HAP-1 (cell line): ENCODE data around the gene EIF3M.
A peak's percentile ranks its signal among the peaks of the same experiment; 100 is the strongest.

ENCODE experiments used
- DNase-seq, 2 experiments: peaks; one replicate each; pipeline ENCODE4 v3.0.0-alpha.2; 2016 to 2020; ENCODE audit warnings: low spot score in 2 of 2
- H3K27me3 ChIP-seq: fragments of 250-450 bp; sonication (Bioruptor Pico); 2 replicates; pipeline ENCODE4 v1.5.1; 2020; ENCODE audit warnings: low read depth, mild to moderate bottlenecking, moderate library complexity
- H3K36me3 ChIP-seq: fragments of 250-450 bp; sonication (Bioruptor Pico); replicated peaks from 2 replicates; pipeline ENCODE4 v1.5.1; 2020; ENCODE audit warnings: mild to moderate bottlenecking
- H3K4me1 ChIP-seq: fragments of 250-450 bp; sonication (Bioruptor Pico); 2 replicates; pipeline ENCODE4 v1.5.1; 2020; ENCODE audit warnings: mild to moderate bottlenecking
- H3K4me3 ChIP-seq: fragments of 250-450 bp; sonication (Bioruptor Pico); 2 replicates; pipeline ENCODE4 v1.5.1; 2020; ENCODE audit warnings: mild to moderate bottlenecking, moderate library complexity
- H3K9me3 ChIP-seq: fragments of 250-450 bp; sonication (Bioruptor Pico); 2 replicates; pipeline ENCODE4 v1.5.1; 2020; ENCODE audit warnings: mild to moderate bottlenecking, moderate library complexity
- in situ Hi-C: fragments of 300-500 bp; cut with MboI; formaldehyde crosslinking; loops from 3 replicates; pipeline ENCODE4 v1.14.3; 2020; ENCODE audit warnings: low sequenced_read_pairs, inconsistent platforms, mixed read lengths

Gene EIF3M

DNA sequence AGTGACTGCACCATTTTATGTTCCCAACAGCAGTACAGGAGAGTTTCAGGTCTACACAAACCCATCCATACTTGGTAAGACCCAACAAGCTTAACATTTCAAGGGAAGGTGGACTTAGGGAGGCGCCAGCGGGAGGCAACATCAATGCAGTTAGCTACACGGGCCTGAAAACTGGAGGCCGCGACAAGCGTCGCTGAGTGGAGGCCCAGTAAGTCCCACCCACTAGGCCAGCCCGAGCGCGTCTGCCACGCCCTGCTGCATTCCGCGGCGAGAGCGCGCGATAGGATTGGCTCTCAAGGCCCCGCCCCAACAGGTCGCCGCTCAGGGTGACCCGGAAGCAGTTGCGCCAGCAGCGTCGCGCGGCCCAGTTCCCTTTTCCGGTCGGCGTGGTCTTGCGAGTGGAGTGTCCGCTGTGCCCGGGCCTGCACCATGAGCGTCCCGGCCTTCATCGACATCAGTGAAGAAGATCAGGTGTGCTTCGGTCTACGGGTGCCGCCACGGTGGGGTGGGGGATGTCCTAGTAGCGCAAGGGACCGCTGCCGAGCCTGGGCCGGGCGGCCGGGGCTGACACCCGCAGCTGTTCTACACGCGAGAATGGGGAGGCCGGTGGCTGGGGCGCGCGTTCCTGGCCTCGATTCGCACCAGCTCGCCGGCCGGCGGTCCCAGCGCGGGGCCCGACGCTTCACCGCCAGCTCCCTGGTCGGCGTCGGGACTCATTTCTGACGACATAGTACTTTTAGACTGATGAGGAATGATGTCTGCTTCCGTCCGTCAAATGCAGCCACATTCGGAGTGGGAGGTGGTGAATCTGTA, at the start of gene EIF3M:
Gene EIF3M, plus strand, starts transcription at position 373 of the 813 bp plus-strand sequence. Its CDS starts 57 bp downstream, at position 430.
- H3K4me3 ChIP-seq = peak within 1 kb of the TSS; percentile 87
- in situ Hi-C loops = no loop called here
- H3K9me3 ChIP-seq = no peaks in the 10 kb centered on the region
- H3K27me3 ChIP-seq = no peaks in the 10 kb centered on the region
- peaks cover 20% of the 10 kb centered on the region for H3K4me1 ChIP-seq
- H3K36me3 ChIP-seq = peaks cover 15% of the 10 kb centered on the region
- peak; percentile 94 to 97 for DNase-seq

DNA sequence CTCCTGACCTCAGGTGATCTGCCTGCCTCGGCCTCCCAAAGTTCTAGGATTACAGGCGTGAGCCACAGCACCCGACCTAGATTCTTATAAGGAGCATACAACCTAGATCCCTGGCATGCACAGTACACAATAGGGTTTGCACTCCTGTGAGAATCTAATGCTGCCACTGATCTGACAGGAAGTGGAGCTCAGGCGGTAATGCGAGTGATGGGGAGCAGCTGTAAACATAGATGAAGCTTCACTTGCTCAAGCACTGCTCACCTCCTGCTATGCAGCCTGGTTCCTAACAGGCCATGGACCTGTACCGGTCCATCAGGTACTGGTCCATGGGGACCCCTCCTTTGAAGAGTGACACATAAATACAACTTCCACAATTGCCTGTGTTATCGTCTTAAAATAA, 44.8 kb upstream of the EIF3M start:
- no peaks in the 10 kb centered on the region for H3K9me3 ChIP-seq
- in situ Hi-C loops = no loop called here
- no peak overlapping the region for H3K4me3 ChIP-seq
- no peaks in the 10 kb centered on the region for H3K36me3 ChIP-seq
- no peaks in the 10 kb centered on the region for H3K27me3 ChIP-seq
- no peak for DNase-seq
- no peaks in the 10 kb centered on the region for H3K4me1 ChIP-seq

DNA sequence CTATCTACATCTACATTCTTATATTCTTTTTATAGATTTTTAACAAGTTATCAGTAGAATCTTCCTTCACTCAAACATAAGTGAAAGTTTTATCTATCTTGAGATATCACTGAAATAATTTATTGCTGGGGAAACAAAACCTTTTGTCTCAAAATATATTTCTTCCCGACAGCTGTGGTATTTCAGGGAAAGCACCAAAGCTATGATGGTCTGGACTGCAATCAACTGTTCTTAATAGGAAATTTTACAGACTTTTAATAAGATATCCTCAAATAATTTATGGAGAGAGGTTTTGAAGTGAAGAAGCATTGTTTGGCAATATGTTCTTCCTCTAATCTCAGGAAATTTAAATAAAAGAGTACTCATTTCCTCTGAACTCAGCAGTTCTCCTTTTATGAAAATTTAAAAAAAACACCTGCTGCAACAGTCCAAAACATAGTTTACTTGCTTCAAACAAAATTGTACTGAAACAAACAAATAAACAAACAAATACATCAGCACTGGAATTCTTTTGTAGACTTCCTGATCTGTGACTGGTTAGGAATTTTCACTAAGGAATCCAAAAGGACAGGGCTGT, 33.9 kb upstream of the EIF3M start:
- Histone ChIP-seq H3K9me3 (no peaks in the 10 kb centered on the region), H3K4me3 (no peak overlapping the region), H3K4me1 (no peaks in the 10 kb centered on the region), H3K36me3 (no peaks in the 10 kb centered on the region), H3K27me3 (no peaks in the 10 kb centered on the region)
- in situ Hi-C loops = no loop called here
- no peak for DNase-seq

DNA sequence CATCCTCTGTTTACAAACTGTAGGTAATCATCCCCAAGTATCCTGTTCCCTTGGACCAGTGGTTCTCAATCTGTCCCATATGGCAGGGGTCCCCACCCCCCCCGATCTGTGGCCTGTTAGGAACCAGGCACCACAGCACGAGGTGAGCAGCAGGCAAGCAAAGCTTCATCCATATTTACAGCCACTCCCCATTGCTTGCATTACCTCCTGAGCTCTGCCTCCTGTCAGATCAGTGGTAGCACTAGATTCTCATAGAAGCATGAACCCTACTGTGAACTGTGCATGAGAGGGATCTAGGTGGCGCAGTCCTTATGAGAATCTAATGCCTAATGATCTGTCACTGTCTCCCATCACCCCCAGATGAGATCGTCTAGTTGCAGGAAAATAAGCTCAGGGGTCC, 33.4 kb upstream of the EIF3M start:
- no peaks in the 10 kb centered on the region for H3K36me3 ChIP-seq
- DNase-seq = no peak
- no peak overlapping the region for H3K4me3 ChIP-seq
- H3K27me3 ChIP-seq = no peaks in the 10 kb centered on the region
- in situ Hi-C loops = no loop called here
- H3K4me1 ChIP-seq = no peaks in the 10 kb centered on the region
- H3K9me3 ChIP-seq = no peaks in the 10 kb centered on the region

DNA sequence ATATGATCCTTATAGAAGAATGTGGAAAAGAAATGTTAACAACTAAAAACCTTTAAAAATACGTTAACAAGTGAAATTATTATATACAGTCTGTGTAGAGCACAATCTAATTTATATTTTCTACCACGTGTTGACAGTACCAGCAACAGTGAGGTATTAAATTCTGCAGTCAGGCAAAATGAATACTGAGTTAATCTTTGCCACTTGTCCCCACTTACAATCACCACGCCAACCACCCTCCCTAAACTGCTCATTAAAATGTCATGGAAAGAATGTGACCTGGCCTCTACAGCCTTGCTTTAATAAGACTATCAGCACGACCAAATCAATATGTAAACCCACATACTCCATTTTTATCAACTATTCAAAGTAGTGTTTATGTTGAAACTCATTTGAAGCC, 28.5 kb upstream of the EIF3M start:
- no peak for DNase-seq
- H3K4me3 ChIP-seq = no peak overlapping the region
- peaks cover 5% of the 10 kb centered on the region; the same call in 1 of the 2 replicates for H3K4me1 ChIP-seq
- in situ Hi-C loops = no loop called here
- no peaks in the 10 kb centered on the region for H3K9me3 ChIP-seq
- no peaks in the 10 kb centered on the region for H3K36me3 ChIP-seq
- no peaks in the 10 kb centered on the region for H3K27me3 ChIP-seq

DNA sequence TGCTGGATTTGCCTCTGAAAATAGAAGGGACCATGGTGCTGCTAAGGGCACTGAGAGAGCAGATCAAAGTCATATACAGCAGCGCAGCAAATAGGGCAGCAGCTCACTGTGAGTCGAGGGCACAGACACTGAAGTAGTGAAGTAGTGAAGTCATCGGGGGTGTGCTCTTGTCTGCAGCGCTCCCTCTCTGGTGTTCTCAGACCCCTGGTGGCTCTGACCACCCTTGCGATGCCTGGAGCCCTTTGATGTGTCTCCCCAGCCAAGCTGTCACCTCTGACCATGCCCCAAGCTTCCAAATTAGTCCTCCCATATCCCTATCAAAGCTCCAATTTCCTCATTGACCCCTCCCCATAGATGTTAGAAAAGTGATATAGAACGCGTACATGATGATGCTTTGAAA, 27.7 kb upstream of the EIF3M start:
- DNase-seq = no peak
- Histone ChIP-seq H3K4me3 (no peak overlapping the region), H3K27me3 (no peaks in the 10 kb centered on the region), H3K36me3 (no peaks in the 10 kb centered on the region), H3K9me3 (no peaks in the 10 kb centered on the region), H3K4me1 (peaks cover 5% of the 10 kb centered on the region; the same call in 1 of the 2 replicates)
- in situ Hi-C loops = no loop called here

DNA sequence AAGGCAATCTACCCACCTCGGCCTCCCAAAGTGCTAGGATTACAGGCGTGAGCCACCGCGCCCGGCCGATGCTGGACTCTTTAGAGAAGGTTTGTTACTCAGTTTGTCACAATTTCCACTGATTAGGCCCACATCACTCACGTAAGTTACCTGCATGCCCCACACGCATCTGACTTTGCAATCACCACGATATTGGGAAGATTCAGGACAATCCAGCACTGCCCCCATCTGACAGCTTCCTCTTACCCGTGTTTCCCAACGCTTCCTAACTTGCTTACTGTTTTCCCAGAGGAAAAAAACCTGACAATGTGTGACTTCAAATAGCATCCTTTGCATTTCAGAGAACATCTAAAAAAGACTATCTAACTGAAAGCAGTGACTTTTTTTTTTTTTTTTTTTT, 21.8 kb upstream of the EIF3M start:
- in situ Hi-C loops = no loop called here
- Histone ChIP-seq H3K36me3 (no peaks in the 10 kb centered on the region), H3K9me3 (no peaks in the 10 kb centered on the region), H3K27me3 (no peaks in the 10 kb centered on the region), H3K4me1 (no peaks in the 10 kb centered on the region), H3K4me3 (no peak overlapping the region)
- DNase-seq = no peak

DNA sequence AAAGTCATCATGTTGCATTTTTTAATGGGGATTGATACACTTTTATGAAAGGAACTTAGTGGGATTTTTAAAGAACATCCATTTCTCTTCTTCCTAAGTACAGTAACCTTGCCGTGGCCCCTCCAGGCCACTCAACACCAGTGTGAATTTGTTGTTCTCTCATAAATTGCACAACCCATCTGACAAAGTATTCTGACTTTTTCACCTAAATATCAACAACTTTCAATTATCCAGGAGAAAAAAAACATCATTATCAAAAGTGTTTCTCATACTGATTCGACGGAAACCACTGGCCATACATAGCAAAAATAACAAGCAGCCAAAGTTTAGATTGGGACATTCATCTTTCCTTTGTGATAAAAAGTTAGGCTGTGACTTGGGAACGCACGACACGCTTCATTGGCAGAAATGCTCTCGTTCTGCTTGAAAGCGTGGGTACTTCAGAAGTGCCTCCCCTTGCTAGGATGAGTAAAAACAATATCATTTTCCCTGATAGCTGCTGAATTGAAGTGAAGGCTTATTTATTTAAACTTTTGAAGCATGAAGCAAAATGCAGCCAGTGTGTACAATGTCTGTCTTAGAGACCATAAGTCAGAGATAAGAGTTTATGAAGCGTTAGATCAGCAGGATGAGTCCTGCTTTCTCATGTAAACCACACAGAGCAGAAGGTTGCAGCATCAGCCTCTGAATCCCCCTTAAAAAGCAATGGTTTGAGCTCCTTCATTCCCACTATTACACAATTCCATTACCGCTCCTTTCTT, 20.6 kb upstream of the EIF3M start:
- H3K4me3 ChIP-seq = no peak overlapping the region
- DNase-seq = no peak
- H3K4me1 ChIP-seq = no peaks in the 10 kb centered on the region
- H3K27me3 ChIP-seq = no peaks in the 10 kb centered on the region
- H3K9me3 ChIP-seq = no peaks in the 10 kb centered on the region
- in situ Hi-C loops = no loop called here
- no peaks in the 10 kb centered on the region for H3K36me3 ChIP-seq

DNA sequence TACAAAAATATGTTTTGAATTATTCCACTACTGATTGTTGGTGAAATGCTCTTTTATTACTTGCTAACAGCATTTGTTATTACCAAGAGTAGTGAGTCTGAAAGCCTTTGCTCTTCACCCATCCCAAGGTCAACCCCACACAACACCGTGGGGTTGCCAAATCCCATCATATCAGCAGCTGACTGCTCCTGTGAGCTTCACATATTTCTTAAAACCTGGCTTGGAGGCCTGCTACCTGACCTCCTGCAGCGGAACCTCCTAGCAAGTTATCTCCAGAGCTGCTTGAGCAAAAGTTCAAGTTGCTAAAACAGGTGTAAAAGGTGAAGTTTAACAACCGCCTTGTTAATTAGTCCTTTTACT, 20.1 kb upstream of the EIF3M start:
- in situ Hi-C loops = no loop called here
- DNase-seq = no peak
- no peaks in the 10 kb centered on the region for H3K27me3 ChIP-seq
- no peaks in the 10 kb centered on the region for H3K36me3 ChIP-seq
- no peak overlapping the region for H3K4me3 ChIP-seq
- H3K4me1 ChIP-seq = no peaks in the 10 kb centered on the region
- H3K9me3 ChIP-seq = no peaks in the 10 kb centered on the region

DNA sequence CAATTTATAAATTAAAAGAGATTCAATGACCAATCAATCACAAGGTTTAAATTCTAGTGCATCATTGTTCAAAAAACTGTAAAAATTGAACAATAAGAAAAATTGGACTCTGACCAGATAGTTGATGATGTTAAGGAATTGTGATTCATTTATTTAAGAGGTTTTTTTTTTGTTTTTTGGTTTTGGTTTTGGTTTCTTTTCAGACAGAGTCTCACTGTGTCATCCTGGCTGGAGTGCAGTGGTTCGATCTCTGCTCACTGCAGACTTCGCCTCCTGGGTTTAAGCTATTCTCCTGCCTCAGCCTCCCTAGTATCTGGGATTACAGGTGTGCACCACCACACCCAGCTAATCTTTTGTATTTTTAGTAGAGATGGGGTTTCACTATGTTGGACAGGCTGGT, 17.1 kb upstream of the EIF3M start:
- Histone ChIP-seq H3K4me3 (no peak overlapping the region), H3K4me1 (no peaks in the 10 kb centered on the region), H3K36me3 (no peaks in the 10 kb centered on the region), H3K9me3 (no peaks in the 10 kb centered on the region), H3K27me3 (no peaks in the 10 kb centered on the region)
- in situ Hi-C loops = no loop called here
- DNase-seq = no peak

DNA sequence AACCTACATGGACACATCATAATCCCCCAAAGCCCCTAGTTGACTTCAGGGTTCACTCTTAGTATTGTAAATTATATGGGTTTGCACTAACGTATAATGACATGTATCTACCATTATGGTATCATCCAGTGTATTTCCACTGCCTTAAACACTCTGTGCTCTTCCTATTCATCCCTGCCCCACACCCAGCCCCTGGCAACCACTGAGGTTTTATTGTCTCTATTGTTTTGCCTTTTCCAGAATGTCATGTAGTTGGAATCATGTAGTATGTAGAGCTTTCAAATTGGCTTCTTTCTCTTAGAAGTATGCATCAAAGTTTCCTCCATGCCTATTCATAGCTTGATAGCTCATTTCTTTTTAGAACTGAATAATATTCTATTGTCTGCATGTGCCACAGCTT, 16.5 kb upstream of the EIF3M start:
- Histone ChIP-seq H3K4me3 (no peak overlapping the region), H3K27me3 (no peaks in the 10 kb centered on the region), H3K9me3 (no peaks in the 10 kb centered on the region), H3K36me3 (no peaks in the 10 kb centered on the region), H3K4me1 (no peaks in the 10 kb centered on the region)
- peak in 1 of 2 experiments; percentile 13 for DNase-seq
- in situ Hi-C loops = no loop called here

DNA sequence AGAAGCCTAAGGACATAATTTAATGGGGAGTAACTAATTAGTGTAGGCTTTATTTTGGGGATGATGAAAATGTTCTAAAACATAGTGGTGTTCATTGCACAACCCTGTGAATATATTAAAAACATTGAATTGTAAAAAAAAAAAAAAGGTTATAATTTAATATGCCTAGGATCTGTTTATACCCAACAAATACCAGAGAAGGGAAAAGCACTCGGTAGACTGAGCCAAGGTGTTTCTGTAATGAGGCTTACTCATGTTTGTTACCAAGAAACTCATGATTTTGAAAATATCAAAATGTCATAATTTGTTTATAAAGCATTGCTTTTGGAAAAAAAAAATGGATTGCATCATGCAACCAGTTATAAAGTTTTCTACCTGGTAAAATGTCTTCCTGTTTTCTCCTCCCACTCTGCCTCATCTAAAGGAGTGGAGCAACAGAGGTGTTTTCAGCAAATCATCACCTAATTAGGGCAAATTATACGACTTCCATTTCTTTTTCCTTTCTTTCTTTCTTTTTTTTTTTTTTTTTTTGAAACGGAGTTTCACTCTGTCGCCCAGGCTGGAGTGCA, 14.2 kb upstream of the EIF3M start:
- DNase-seq = no peak
- Histone ChIP-seq H3K4me3 (no peak overlapping the region), H3K36me3 (no peaks in the 10 kb centered on the region), H3K27me3 (no peaks in the 10 kb centered on the region), H3K9me3 (no peaks in the 10 kb centered on the region), H3K4me1 (no peaks in the 10 kb centered on the region)
- in situ Hi-C loops = no loop called here

DNA sequence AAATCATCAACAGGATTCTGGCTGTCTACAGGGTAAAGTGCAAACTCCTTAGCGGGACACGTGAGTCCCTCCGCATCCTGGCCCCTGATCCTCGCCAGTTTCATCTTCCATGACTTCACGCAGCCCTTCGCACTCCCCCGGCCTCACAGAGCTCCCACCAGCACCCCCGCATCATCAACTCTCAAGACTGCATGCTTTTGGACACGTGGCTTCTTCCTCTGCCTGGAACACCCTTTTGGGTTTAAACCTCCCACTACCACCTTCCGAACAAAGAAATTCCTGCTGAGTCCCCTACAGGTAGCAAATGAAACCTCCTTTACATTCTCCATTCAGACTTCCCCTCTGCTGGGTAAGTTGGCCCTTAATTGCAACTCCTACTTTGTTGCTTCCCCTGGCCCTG, 12.6 kb upstream of the EIF3M start:
- H3K36me3 ChIP-seq = no peaks in the 10 kb centered on the region
- H3K27me3 ChIP-seq = no peaks in the 10 kb centered on the region
- in situ Hi-C loops = no loop called here
- H3K4me1 ChIP-seq = no peaks in the 10 kb centered on the region
- H3K9me3 ChIP-seq = no peaks in the 10 kb centered on the region
- no peak overlapping the region for H3K4me3 ChIP-seq
- no peak for DNase-seq

DNA sequence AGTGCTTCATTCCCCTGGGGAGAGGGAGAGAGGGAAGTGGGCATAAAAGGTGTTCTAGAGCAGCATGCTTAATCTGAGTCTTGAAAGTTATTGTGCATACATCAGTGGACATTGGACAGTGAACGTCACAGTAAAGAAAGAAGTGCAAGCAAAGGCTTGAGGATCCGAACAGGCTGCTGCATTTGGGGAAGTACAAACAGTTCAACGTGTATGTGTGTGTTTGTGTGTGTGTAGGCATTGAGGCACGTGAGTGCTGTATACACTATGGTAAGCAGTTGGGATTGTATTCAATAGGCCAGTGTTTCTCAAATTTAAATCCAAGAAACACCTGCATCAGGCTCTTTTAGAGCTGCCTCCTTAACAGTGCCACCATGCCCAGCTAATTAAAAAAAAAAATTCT, 10.4 kb upstream of the EIF3M start:
- no peaks in the 10 kb centered on the region for H3K27me3 ChIP-seq
- no peaks in the 10 kb centered on the region for H3K36me3 ChIP-seq
- DNase-seq = no peak
- no peaks in the 10 kb centered on the region for H3K4me1 ChIP-seq
- H3K9me3 ChIP-seq = no peaks in the 10 kb centered on the region
- in situ Hi-C loops = no loop called here
- no peak overlapping the region for H3K4me3 ChIP-seq
